ENCODE results near the gene TBX15. TPM values are rescaled to one million over a fixed set of nuclear protein-coding genes. Genes with fewer than 3 reads are reported as not detected.

The TBX15 gene
- total and polyA plus RNA-seq, 2 experiments from 2014 or later, result 0.21 TPM; not detected in 1

DNA sequence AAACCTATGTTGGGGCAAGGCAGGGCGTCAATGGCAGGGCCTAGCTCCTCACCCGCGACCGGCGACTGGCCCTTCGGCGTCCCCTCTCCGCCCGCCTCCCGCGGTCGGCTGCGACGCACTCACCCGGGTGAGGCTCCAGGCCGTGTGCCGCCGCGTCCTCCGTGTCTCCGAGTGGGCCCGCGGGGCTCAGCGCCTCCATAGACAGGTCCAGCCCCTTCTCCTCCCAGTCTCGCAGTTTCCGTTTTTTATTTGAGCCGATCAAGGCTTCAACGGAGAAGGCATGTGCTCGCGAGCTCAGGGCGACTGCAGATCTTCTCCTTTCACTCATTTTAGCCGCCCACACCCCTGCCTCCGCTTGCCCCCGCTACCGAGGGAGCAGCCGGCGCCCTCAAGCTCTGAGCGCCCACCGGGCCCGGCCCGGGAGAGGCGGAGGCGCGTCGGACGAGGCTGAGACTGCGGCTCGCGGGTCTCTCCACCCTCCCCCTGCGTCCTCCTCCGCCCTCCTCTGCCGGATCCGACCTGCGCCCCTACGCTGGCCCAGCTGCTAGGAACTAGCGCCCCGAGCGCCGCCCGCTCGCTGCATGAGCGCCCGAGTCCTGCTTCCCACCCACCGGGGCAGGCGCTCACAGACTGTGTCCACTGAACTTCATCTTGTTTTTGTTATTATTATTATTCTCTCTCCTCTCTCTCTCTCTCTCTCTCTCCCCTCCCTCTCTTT, 516 bp downstream of the TBX15 start:
- peak; percentile 78 for DNase-seq (ENCODE audit: low spot score)
- no peak overlapping the region for H3K27ac ChIP-seq (ENCODE audit: low read depth)
- peaks cover 74% of the 10 kb centered on the region for H3K4me1 ChIP-seq (ENCODE audit: insufficient read depth)
- Mint-ChIP-seq H3K4me3 (peak overlapping the region; percentile 73), H3K9me3 (peaks cover 6% of the 10 kb centered on the region), H3K36me3 (ENCODE audit: low read depth) (no peaks in the 10 kb centered on the region), H3K4me1 (peaks cover 81% of the 10 kb centered on the region), H3K27me3 (ENCODE audit: insufficient read depth, low read depth, poor library complexity) (peaks cover 100% of the 10 kb centered on the region), H3K27ac (no peak overlapping the region)
- H3K4me2 ChIP-seq, result peak overlapping the region; percentile 74
- peaks cover 100% of the 10 kb centered on the region for H3K27me3 ChIP-seq (ENCODE audit: insufficient read depth)
- H3K4me3 ChIP-seq, result peak overlapping the region; percentile 59
- H3K79me2 ChIP-seq (replicated peaks; ENCODE audit: insufficient read depth), result no peaks in the 10 kb centered on the region
- peaks cover 9% of the 10 kb centered on the region; the same call in 1 of the 2 replicates for H4K20me1 ChIP-seq (replicated peaks; ENCODE audit: insufficient read depth)
- H3F3A ChIP-seq (replicated peaks; ENCODE audit: low read depth), result peaks cover 28% of the 10 kb centered on the region
- H2AFZ ChIP-seq, result peak overlapping the region; percentile 87
- H3K36me3 ChIP-seq (ENCODE audit: insufficient read depth), result no peaks in the 10 kb centered on the region
- TF ChIP-seq STAT1 (IDR thresholded peaks at IDR 0.05; ENCODE audit: unreplicated experiment) (no peak), EZH2phosphoT487 (IDR thresholded peaks at IDR 0.05; ENCODE audit: unreplicated experiment) (peak; percentile 79), EZH2 (IDR thresholded peaks at IDR 0.05; ENCODE audit: low read depth, unreplicated experiment) (peak; percentile 90)
- no peaks in the 10 kb centered on the region for H3K9me2 ChIP-seq (ENCODE audit: insufficient read depth)
- ATAC-seq, result peak; percentile 19

DNA sequence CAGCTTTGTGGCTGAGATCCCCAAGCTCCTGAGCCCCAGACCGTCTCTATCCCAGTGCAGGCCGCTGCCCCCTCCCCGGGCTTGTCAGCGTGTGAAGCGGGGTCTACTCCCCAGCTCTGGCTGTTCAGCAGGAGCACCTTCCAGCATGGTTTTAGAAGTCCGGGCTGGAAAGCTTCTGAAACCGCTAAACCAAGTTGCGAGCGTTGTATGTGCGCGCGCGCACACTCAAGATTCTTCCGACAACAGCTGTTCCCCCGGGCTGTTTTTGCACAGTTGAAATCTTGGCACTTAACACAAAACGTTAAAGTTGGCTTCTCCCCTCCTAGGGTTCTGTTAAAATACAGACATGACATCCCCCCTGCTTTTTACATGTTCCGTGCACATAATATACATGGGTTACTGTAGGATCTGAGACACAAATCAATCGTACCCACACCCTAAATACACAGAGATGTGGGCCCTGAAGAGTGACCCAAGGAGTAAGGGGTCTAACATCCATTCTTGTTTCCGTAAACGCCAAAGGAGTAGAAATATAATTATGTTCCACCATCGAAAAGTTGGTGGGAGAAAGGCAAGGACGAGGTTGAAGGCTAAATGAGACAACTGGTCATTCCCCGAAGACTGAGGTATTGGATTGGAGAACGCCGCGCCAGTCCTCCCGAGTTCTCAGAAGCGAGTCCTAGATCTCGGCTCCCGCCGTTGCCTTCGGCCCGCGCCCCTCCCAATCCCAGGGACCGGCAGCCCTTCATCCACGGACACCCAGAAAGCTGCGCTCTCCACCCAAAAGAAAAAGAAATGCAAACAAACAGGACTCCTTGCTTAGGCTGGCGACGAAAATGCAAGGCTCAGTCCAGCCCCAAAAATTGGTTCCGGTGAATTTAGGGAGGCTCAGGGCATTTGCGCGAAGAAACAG, 1.3 kb downstream of the TBX15 start:
- peak overlapping the region; percentile 87 for H2AFZ ChIP-seq
- peaks cover 71% of the 10 kb centered on the region for H3K4me1 ChIP-seq (ENCODE audit: insufficient read depth)
- H3K27ac ChIP-seq (ENCODE audit: low read depth), result no peak overlapping the region
- no peaks in the 10 kb centered on the region for H3K36me3 Mint-ChIP-seq (ENCODE audit: low read depth)
- H3K4me1 Mint-ChIP-seq, result peaks cover 76% of the 10 kb centered on the region
- H3K4me3 ChIP-seq, result peak overlapping the region; percentile 59
- H3K9me2 ChIP-seq (ENCODE audit: insufficient read depth), result no peaks in the 10 kb centered on the region
- no peaks in the 10 kb centered on the region for H3K79me2 ChIP-seq (replicated peaks; ENCODE audit: insufficient read depth)
- ATAC-seq (no peak), DNase-seq (ENCODE audit: low spot score) (peak; percentile 44)
- no peak overlapping the region for H3K27ac Mint-ChIP-seq
- TF ChIP-seq, protein P1, sequence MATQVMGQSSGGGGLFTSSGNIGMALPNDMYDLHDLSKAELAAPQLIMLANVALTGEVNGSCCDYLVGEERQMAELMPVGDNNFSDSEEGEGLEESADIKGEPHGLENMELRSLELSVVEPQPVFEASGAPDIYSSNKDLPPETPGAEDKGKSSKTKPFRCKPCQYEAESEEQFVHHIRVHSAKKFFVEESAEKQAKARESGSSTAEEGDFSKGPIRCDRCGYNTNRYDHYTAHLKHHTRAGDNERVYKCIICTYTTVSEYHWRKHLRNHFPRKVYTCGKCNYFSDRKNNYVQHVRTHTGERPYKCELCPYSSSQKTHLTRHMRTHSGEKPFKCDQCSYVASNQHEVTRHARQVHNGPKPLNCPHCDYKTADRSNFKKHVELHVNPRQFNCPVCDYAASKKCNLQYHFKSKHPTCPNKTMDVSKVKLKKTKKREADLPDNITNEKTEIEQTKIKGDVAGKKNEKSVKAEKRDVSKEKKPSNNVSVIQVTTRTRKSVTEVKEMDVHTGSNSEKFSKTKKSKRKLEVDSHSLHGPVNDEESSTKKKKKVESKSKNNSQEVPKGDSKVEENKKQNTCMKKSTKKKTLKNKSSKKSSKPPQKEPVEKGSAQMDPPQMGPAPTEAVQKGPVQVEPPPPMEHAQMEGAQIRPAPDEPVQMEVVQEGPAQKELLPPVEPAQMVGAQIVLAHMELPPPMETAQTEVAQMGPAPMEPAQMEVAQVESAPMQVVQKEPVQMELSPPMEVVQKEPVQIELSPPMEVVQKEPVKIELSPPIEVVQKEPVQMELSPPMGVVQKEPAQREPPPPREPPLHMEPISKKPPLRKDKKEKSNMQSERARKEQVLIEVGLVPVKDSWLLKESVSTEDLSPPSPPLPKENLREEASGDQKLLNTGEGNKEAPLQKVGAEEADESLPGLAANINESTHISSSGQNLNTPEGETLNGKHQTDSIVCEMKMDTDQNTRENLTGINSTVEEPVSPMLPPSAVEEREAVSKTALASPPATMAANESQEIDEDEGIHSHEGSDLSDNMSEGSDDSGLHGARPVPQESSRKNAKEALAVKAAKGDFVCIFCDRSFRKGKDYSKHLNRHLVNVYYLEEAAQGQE (IDR thresholded peaks at IDR 0.05; ENCODE audit: unreplicated experiment), result no peak
- TF ChIP-seq STAT1 (IDR thresholded peaks at IDR 0.05; ENCODE audit: unreplicated experiment) (no peak), EZH2phosphoT487 (IDR thresholded peaks at IDR 0.05; ENCODE audit: unreplicated experiment) (peak; percentile 83), POLR2AphosphoS5 (IDR thresholded peaks at IDR 0.05; ENCODE audit: low read depth) (no peak), NANOG (IDR thresholded peaks at IDR 0.05; ENCODE audit: borderline replicate concordance) (no peak), EZH2 (IDR thresholded peaks at IDR 0.05; ENCODE audit: low read depth, unreplicated experiment) (peak; percentile 93)
- TF ChIP-seq, protein P2, sequence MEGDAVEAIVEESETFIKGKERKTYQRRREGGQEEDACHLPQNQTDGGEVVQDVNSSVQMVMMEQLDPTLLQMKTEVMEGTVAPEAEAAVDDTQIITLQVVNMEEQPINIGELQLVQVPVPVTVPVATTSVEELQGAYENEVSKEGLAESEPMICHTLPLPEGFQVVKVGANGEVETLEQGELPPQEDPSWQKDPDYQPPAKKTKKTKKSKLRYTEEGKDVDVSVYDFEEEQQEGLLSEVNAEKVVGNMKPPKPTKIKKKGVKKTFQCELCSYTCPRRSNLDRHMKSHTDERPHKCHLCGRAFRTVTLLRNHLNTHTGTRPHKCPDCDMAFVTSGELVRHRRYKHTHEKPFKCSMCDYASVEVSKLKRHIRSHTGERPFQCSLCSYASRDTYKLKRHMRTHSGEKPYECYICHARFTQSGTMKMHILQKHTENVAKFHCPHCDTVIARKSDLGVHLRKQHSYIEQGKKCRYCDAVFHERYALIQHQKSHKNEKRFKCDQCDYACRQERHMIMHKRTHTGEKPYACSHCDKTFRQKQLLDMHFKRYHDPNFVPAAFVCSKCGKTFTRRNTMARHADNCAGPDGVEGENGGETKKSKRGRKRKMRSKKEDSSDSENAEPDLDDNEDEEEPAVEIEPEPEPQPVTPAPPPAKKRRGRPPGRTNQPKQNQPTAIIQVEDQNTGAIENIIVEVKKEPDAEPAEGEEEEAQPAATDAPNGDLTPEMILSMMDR (conservative IDR thresholded peaks at IDR 0.05; ENCODE audit: low read depth in 2 of 2), result no peak
- peaks cover 100% of the 10 kb centered on the region for H3K27me3 ChIP-seq (ENCODE audit: insufficient read depth)
- no peaks in the 10 kb centered on the region; the same call in 1 of the 2 replicates for H3K36me3 ChIP-seq (ENCODE audit: insufficient read depth)
- H3K9me3 Mint-ChIP-seq, result peaks cover 6% of the 10 kb centered on the region
- H3K4me2 ChIP-seq, result peak overlapping the region; percentile 74
- peaks cover 31% of the 10 kb centered on the region for H3F3A ChIP-seq (replicated peaks; ENCODE audit: low read depth)
- peaks cover 17% of the 10 kb centered on the region; the same call in 1 of the 2 replicates for H4K20me1 ChIP-seq (replicated peaks; ENCODE audit: insufficient read depth)
- H3K27me3 Mint-ChIP-seq (ENCODE audit: insufficient read depth, low read depth, poor library complexity), result peaks cover 100% of the 10 kb centered on the region
- peak overlapping the region; percentile 73 for H3K4me3 Mint-ChIP-seq

All from GM23338 (cell line).